Ovary (tissue), 9 donors: ENCODE measurements around the gene WDR90. TPM values are rescaled to one million over a fixed set of nuclear protein-coding genes. Genes with fewer than 3 reads are reported as not detected.

ENCODE experiments used
- DNase-seq, 5 donors: peaks; one replicate each; pipeline ENCODE4 v3.0.0-alpha.2; 2019 to 2020
- H3K27ac ChIP-seq, 2 donors: fragments of 200-600 bp; one replicate each; pipeline versions ENCODE4 v1.5.1 to v1.8.0; 2019 to 2022
- H3K27me3 ChIP-seq: fragments of 200-600 bp; one replicate; pipeline ENCODE4 v1.8.0; 2022
- H3K36me3 ChIP-seq: fragments of 200-600 bp; sonication (generic); one replicate; pipeline ENCODE4 v1.5.1; 2019
- H3K4me1 ChIP-seq: one replicate; pipeline ENCODE4 v1.8.1; 2013; ENCODE audit warnings: mild to moderate bottlenecking, moderate library complexity; ENCODE audit not compliant: insufficient read depth
- H3K4me3 ChIP-seq: fragments of 200-600 bp; sonication (generic); one replicate; pipeline ENCODE4 v1.5.1; 2017
- H3K9me3 ChIP-seq, 2 donors: fragments of 200-600 bp in 1 of 2; sonication (generic) in 1 of 2; one replicate each; pipeline versions ENCODE4 v1.5.1 to v1.8.1; 2013 to 2019; ENCODE audit warnings: mild to moderate bottlenecking in 1 of 2, moderate library complexity in 1 of 2
- EP300 ChIP-seq: sonication (generic); formaldehyde crosslinking; IDR thresholded peaks from one replicate; pipeline ENCODE4 v1.6.1; 2017; ENCODE audit warnings: antibody characterized with exemption
- POLR2A ChIP-seq: fragments of 450-650 bp; IDR thresholded peaks from one replicate; pipeline ENCODE4 v1.6.1; 2017; ENCODE audit warnings: antibody characterized with exemption, mild to moderate bottlenecking, moderate library complexity
- WGBS, 3 donors: extraction: QIAGEN DNeasy Blood & Tissue Kit in 1 of 3; methylation state at CpG; one replicate each; pipeline versions ENCODE4 v1.1.5 to v1.1.7; 2013 to 2017; 5-methylcytosine and 5-hydroxymethylcytosine counted together
- intact Hi-C, 4 donors: fragments of 100-400 bp; cut with DNase I; formaldehyde crosslinking; loops; one replicate each; pipeline versions ENCODE4 v1.11.0 to v1.15.1; 2022 to 2023
- polyA plus RNA-seq, 2 donors: library from polyadenylated mRNA; stranded (reverse); fragments of 200-250 nt in 1 of 2; fragments of 350-450 nt in 1 of 2; fragmentation: Illumina TruSeq in 1 of 2; extraction: RNeasy Lipid Tissue Mini Kit (QIAGEN cat#74804) in 1 of 2; gene quantifications; one replicate each; pipeline ENCODE4 v1.2.3, GENCODE V29; 2013 to 2014
- total RNA-seq, 7 donors: library from RNA; depleted of rRNA in 2 of 7; stranded (reverse); fragments of >200 nt in 2 of 7; fragmentation: NEBNext Ultra II Directional in 3 of 7; extraction: Animal tissue kit (Norgen Biotek cat#: 25700) in 3 of 7; gene quantifications; one replicate each; pipeline versions ENCODE4 v1.1.0 to v1.2.4, GENCODE V29; 2016 to 2023
- TF ChIP-seq, protein P1 (sequence below), 3 donors: fragments of 450-650 bp in 2 of 3; fragments of 200-600 bp in 1 of 3; IDR thresholded peaks; one replicate each; pipeline versions ENCODE4 v1.5.1 to v1.8.0; 2016 to 2022; ENCODE audit warnings: antibody characterized with exemption in 3 of 3, mild to moderate bottlenecking in 1 of 3
- donor health status: DM: no; HTN: no; CAD: no; lungs with moderate emphysema.
- donor health status: DM: no; HTN: no; CAD: no.
- donor health status: Bipolar disorder and iron deficiency.
- donor health status: DM: yes; HTN: yes; CAD: no.
- donor health status: DM: no; HTN: no; CAD: no.
- donor health status: DM: yes; HTN: yes; CAD: no.

WDR90 gene
- total and polyA plus RNA-seq, 9 donors = 1.4 to 58.2 (median 37.1) TPM

DNA sequence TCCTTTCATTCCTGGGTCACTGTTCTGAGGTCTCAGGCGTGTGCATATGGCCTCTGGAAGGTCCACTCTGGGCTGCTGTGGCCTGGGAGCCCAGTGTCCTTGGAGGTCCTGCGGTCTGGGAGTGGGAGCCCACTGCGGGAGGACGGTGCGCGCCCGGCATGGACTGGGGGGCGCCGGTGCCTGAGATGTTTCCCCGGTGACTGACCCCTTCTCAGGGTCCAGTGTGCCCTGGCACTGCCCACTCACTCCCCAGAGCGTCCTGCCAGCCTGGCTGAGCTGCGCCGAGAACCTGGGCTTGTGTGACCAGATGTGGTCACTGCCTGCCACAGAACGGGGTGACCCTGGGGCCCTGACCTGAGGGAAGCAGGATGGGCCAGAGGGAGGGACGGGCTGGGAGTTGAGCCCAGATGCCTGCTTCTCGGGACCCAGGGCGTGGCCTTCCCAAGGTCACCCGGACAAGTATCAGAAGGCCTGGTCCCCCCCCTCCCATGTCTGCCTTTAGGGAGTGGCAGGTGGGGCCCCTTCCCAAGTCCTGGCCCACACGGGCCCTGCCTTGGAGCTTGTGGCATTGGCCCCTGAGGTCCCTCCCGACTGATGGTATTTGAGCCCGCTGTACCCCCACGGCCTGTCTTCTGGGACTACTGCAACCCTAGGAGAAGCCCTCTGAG, 25.2 kb downstream of the WDR90 start:
- 62 to 71% (median 70%) methylated on average over 14 to 22 of the region's 22 CpGs for WGBS, 3 donors
- Histone ChIP-seq H3K27me3 (no peaks in the 10 kb centered on the region), H3K4me1 (peaks cover 6% of the 10 kb centered on the region), H3K4me3 (no peak overlapping the region), H3K36me3 (no peaks in the 10 kb centered on the region), H3K27ac (no peak overlapping the region), H3K9me3 (no peaks in the 10 kb centered on the region)
- TF ChIP-seq, protein P1, sequence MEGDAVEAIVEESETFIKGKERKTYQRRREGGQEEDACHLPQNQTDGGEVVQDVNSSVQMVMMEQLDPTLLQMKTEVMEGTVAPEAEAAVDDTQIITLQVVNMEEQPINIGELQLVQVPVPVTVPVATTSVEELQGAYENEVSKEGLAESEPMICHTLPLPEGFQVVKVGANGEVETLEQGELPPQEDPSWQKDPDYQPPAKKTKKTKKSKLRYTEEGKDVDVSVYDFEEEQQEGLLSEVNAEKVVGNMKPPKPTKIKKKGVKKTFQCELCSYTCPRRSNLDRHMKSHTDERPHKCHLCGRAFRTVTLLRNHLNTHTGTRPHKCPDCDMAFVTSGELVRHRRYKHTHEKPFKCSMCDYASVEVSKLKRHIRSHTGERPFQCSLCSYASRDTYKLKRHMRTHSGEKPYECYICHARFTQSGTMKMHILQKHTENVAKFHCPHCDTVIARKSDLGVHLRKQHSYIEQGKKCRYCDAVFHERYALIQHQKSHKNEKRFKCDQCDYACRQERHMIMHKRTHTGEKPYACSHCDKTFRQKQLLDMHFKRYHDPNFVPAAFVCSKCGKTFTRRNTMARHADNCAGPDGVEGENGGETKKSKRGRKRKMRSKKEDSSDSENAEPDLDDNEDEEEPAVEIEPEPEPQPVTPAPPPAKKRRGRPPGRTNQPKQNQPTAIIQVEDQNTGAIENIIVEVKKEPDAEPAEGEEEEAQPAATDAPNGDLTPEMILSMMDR (IDR thresholded peaks at IDR 0.05) = no peak
- TF ChIP-seq EP300 (no peak), POLR2A (no peak)
- intact Hi-C loops = no loop called here
- DNase-seq = no peak

DNA sequence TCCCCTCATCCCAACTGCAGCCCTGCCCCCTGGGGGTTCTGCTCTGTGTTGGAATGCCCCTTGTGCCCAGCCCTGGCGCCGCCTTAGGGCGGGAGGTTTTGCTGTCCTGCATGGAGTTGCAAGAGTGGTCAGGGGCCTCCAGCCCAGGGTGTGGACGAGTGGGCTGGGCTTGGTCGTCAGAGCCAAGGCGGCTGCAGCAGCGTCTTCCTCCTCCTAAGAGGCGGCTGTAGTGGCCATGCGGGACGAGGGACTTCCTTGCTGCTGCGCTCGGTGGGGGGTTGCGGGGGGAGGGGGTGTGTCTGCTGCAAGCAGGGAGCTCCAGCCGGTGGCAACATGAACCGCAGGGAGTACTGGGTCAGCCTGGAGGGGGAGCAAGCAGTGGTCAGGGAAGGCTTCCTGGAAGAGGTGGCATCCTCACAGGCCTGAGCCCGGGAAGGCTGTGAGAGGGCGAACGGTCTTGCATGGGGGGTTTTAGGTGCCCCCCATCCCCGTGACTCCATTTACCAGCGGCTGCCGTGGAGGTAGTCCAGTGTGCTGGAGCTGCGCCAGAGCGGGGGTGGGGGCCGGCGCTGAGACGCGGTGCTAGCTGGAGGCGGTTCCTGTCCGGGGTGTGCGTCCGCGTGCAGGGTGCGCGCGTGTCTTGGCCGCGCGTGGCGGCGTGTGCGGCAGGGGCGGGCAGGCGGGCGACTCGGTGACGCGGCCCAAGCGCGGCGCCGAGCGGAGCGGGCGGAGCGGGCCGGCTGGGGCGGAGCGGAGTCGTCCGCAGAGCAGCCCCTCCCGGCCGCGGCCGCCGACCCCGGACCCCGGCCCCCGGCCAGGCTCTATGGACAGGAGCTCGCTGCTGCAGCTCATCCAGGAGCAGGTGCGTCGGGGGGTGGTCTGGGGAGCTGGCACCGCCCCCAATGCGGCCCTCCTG, 26.1 kb downstream of the WDR90 start, which contains the start of gene RHBDL1:
TSS of gene RHBDL1 (plus strand) at position 704 of the 916 bp plus-strand sequence. CDS start at position 824, 120 bp downstream.
- TF ChIP-seq, protein P1 (IDR thresholded peaks at IDR 0.05) = no peak
- no peak for TF ChIP-seq EP300
- TF ChIP-seq POLR2A = no peak
- peak within 1 kb of the TSS; percentile 18 for H3K4me3 ChIP-seq
- H3K9me3 ChIP-seq = no peaks in the 10 kb centered on the region
- H3K36me3 ChIP-seq = no peaks in the 10 kb centered on the region
- H3K27ac ChIP-seq = no peak within 1 kb of the TSS
- peak in 1 of 5 donors; percentile 58 for DNase-seq
- H3K4me1 ChIP-seq = peaks cover 8% of the 10 kb centered on the region
- no peaks in the 10 kb centered on the region for H3K27me3 ChIP-seq
- intact Hi-C loops = no loop called here
- WGBS, 3 donors = 5 to 8% (median 7%) methylated on average over 33 to 73 of the region's 73 CpGs

DNA sequence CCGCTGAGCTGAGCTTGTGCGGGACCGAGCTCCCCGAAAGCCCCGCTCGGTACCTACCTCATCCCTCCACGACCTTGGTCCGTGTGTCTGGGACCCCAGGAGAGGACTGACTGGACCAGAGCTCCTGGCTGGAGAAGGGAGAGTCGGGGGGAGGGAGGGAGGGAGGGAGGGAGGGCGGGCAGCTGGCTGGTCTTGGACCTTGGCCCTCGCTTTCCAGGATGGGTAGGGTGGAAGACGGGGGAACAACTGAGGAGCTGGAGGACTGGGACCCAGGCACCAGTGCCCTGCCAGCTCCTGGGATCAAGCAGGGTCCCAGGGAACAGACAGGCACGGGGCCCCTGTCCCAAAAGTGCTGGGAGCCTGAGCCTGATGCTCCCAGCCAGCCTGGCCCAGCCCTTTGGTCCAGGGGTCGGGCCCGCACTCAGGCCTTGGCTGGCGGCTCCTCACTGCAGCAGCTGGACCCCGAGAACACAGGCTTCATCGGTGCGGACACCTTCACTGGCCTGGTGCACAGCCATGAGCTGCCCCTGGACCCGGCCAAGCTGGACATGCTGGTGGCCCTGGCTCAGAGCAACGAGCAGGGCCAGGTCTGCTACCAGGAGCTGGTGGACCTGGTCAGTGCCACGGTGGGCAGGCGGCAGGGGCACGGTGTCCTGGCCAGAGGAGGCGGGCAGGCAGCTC, 26.9 kb downstream of the WDR90 start:
- WGBS, 3 donors = 32 to 39% (median 38%) methylated on average over 19 to 25 of the region's 25 CpGs
- Histone ChIP-seq H3K27me3 (no peaks in the 10 kb centered on the region), H3K9me3 (no peaks in the 10 kb centered on the region), H3K27ac (no peak overlapping the region), H3K4me3 (peak overlapping the region; percentile 18), H3K36me3 (no peaks in the 10 kb centered on the region), H3K4me1 (peaks cover 10% of the 10 kb centered on the region)
- no peak for DNase-seq
- TF ChIP-seq POLR2A (no peak), EP300 (no peak)
- TF ChIP-seq, protein P1 (IDR thresholded peaks at IDR 0.05) = no peak
- intact Hi-C loops = no loop called here

DNA sequence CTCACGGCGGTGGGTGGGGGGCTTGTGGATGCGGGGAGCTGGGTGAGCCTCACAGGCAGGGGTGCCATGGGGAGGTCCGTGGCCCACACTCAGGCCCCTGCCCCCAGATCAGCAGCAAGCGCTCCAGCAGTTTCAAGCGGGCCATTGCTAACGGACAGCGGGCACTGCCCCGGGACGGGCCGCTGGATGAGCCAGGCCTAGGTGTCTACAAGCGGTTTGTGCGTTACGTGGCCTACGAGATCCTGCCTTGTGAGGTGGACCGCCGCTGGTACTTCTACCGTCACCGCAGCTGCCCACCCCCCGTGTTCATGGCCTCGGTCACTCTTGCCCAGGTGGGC, 27.4 kb downstream of the WDR90 start:
- Histone ChIP-seq H3K27ac (no peak overlapping the region), H3K4me1 (peaks cover 14% of the 10 kb centered on the region), H3K4me3 (no peak overlapping the region), H3K9me3 (no peaks in the 10 kb centered on the region), H3K36me3 (no peaks in the 10 kb centered on the region), H3K27me3 (no peaks in the 10 kb centered on the region)
- TF ChIP-seq EP300 = no peak
- TF ChIP-seq, protein P1 (IDR thresholded peaks at IDR 0.05) = no peak
- TF ChIP-seq POLR2A = no peak
- intact Hi-C loops = no loop called here
- WGBS, 3 donors = 86 to 92% (median 91%) methylated on average over 21 of the region's 21 CpGs
- no peak for DNase-seq
